SW480 (cell line): ENCODE measurements around the gene AQP2.
A peak's percentile ranks its signal among the peaks of the same experiment; 100 is the strongest.
"Not testable (repeated sequence)": the region's sequence is repeated elsewhere in the genome, so short reads cannot be mapped to it uniquely, and the experiment has no call there.

ENCODE experiments used
- DNase-seq: peaks from one replicate; pipeline ENCODE4 v3.0.0-alpha.2; 2016; ENCODE audit warnings: low spot score

AQP2 gene

DNA sequence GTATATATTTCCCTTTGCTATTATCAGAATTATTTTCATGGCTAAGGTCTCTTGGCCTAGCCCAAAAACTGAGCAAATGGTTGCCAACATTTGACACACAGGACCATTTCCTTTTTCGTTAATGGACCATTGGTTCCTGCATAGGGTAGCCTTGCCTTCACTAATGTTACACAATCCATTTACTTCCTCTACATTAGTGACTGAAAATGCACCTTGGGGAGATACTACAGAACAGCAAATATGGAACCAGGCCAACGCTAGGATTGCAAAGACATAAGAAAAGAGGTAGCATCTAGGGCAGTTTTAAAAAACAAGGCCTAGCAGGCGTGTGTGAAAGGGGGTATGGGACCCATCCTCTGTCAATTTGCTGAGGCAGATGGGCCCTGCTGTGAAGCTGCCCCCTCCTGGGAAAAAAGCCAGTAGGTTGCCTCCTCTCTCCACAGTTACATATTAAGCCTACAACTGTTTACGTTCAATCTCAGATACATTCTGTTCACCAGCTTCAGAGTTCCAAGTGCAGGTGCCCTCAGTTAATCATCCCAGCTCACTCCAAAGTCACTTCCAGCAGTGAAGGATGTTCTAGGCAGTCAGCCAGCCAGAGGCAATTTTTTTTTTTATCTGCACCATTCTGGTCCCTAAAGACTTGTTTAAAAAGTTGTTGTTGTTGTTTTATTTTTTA lies 37.2 kb downstream of the AQP2 start:
- DNase-seq: no peak

DNA sequence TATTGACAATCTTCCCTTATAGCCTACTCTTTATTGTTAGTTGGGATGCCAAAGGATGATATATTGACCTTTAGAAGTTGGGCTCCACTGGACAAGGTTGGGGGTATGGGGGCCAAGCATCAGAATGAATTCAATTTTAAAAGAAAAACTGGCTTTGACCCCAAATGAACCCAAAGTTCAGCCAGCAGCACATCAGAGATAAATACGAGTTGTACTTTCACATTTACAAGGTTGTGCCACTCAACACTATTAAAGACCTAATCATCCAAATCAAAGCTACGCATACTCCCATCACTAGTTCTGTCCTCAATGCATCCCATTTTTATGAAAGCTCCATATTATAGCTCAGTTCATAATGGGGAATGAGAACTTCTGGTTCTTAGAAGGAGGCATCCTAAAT lies 38.9 kb downstream of the AQP2 start:
- not testable (repeated sequence) for DNase-seq

DNA sequence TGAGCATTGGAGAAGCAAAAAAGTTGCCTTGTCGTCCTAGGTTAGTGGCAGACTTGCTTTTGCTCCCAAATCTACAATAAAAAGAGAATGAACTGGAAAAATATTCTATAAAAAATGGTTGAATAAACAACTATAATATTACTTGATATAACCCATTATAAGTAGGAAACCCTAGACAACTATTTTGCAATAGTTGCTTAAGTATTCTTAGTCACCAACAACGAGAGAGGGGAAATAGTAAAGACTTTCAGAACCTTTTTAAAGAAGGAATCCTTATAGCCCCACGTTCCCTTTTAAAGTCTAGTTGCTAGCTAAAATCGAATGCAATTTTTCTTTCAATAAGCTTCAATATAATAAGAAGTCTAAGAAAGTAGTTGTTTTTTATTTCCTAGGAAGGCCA lies 39.7 kb downstream of the AQP2 start:
- DNase-seq: no peak

DNA sequence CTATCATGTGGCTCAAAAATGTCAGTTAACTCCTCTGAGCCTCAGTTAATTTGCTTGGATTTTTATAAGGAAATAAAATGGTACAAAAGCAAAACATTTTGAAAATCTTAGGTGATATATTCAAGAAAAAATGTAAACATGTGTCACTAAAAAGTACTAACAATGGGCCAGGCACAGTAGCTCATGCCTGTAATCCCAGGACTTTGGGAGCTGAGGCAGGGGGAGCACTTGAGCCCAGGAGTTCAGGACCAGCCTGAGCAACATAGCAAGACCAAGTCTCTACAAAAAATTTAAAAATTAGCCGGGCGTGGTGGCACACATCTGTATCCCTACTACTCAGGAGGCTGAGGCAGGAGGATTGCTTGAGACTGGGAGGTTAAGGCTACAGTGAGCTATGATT lies 47.9 kb downstream of the AQP2 start:
- no peak for DNase-seq

DNA sequence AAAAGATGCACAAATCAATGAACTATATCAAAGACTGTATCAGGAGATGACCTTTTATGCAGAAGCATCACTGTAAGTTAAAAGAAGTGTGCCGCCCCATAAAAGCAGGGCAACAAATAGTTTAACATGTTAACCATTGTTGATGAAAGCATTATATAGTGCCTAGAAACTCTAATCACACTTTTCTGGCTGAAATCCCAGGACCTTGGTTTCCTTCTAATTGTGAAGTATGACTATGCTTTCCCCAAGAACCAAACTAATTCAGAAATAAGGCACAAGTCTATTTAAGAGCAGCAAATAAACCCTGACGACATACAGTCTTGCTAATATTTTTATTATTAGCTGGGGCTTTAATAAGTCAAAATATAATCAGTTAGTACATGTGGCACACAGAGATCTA lies 53.1 kb downstream of the AQP2 start:
- no peak for DNase-seq

DNA sequence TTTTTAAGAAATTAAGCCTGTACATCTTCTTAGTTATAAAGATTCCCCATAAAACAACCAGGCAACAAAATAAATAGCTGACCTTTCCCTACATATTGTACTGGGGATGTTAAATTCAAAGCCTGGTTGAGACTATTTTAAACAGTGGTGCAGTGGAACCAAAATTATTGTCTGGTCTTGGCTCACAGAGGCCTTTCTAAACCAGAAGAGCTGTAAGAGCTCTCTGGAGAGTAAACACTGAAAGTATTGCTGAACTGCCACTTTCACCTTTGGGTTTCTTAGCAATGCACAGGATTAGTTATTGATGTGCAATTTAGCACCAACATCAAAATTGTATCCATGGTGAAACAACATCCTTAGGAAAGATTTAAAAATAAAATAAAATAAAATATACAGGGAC lies 54.2 kb downstream of the AQP2 start:
- no peak for DNase-seq

DNA sequence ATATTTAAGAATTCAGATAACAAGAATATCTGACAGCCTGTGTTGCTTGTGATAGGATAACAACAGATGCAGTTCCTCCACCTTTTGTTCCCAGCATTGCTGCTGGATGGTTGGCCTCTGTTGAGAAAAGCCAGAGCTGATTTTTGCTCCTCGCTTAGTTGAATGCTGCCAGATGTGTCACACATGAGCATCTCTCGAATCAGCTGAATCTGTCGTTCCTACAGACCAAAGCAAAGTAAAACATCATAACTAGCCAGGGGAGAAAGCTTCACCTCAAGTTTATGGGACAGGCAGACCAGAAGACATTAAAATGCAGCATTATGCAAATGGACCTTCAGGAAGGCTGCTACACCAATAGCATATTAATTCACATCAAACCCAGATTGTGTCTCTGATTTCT lies 54.6 kb downstream of the AQP2 start:
- DNase-seq: no peak

DNA sequence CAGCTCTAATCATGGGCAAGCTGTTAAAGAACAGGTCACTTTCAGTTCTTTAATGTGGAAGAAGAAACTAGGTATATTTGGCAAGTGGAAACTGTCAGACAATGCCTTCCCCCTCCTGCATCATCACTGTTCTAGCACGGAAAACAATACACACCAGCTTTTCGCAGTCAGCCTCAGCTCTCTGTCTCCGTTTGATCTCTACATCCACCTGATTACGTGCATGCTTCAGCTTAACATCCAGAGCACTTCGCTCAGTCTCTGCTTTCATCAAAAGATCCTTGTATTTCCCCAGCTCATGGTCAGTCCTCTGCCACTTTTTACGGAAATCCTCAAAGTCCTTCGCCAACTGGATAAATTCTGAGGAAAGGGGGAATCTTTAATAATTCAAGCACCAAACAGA lies 55.7 kb downstream of the AQP2 start:
- DNase-seq: no peak

DNA sequence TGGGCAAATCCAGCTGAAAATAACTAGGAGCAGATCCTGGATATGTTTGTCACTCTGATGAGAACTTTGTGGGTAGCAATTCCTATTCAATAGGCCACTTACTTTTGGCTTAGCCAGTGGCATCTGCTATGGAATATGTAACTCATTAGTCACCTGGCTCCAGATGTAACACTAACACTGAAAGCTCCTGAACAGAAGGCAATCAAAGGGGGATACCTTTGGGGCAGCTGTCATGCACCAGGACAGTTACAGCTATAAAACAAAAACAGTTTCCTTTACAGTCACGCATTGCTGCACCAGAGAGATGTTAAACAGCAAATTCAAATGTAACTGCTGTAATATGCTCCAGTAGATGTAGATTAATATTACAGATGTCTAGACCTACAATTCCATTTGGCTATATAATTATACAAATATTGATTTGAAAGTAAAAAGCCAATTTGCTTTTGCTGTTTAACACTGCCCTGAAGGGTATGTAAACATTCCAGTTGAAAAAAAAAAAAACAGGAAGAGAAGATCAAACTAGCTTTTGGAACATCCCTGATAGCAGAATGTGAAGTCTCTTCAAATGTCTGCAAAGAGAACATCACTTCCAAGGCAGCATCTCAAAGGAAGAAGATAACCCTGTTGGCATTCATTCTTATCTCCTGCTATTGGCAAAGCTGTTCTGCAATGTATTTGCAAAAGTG lies 56.4 kb downstream of the AQP2 start:
- peak; percentile 39 for DNase-seq
